Type B pancreatic cell (in vitro differentiated cells): Measurements from ENCODE around the gene ATP2B2. TPM values are rescaled to one million over a fixed set of nuclear protein-coding genes. Genes with fewer than 3 reads are reported as not detected.

Source experiments
- DNase-seq: peaks from one replicate; pipeline ENCODE4 v3.0.0; 2021; ENCODE audit warnings: mixed read lengths; ENCODE audit not compliant: unreplicated experiment; ENCODE audit errors: extremely low spot score
- H3K27ac Mint-ChIP-seq: 2 replicates; pipeline ENCODE4 v1.8.0; 2021; ENCODE audit warnings: mild to moderate bottlenecking, mixed read lengths
- H3K27me3 Mint-ChIP-seq: 2 replicates; pipeline ENCODE4 v1.8.0; 2021; ENCODE audit warnings: mixed read lengths
- H3K36me3 Mint-ChIP-seq: 2 replicates; pipeline ENCODE4 v1.8.0; 2021; ENCODE audit warnings: mixed read lengths
- H3K4me1 Mint-ChIP-seq: one replicate; pipeline ENCODE4 v1.8.0; 2021; ENCODE audit warnings: mixed read lengths; ENCODE audit not compliant: unreplicated experiment
- H3K4me3 Mint-ChIP-seq: 2 replicates; pipeline ENCODE4 v1.8.0; 2021; ENCODE audit warnings: mild to moderate bottlenecking, mixed read lengths
- H3K9me3 Mint-ChIP-seq: 2 replicates; pipeline ENCODE4 v1.8.0; 2021; ENCODE audit warnings: mixed read lengths
- CTCF ChIP-seq: fragments of 200-600 bp; sonication (generic); conservative IDR thresholded peaks from 2 replicates; pipeline ENCODE4 v1.5.0; 2021; ENCODE audit warnings: antibody characterized with exemption, mild to moderate bottlenecking
- total RNA-seq: library from RNA; stranded (reverse); gene quantifications from 2 replicates; pipeline ENCODE4 v1.2.1, GENCODE V29; 2021; ENCODE audit warnings: low replicate concordance

The ATP2B2 gene
- total RNA-seq, 1 donor from 2014 or later = 0.31 TPM

DNA sequence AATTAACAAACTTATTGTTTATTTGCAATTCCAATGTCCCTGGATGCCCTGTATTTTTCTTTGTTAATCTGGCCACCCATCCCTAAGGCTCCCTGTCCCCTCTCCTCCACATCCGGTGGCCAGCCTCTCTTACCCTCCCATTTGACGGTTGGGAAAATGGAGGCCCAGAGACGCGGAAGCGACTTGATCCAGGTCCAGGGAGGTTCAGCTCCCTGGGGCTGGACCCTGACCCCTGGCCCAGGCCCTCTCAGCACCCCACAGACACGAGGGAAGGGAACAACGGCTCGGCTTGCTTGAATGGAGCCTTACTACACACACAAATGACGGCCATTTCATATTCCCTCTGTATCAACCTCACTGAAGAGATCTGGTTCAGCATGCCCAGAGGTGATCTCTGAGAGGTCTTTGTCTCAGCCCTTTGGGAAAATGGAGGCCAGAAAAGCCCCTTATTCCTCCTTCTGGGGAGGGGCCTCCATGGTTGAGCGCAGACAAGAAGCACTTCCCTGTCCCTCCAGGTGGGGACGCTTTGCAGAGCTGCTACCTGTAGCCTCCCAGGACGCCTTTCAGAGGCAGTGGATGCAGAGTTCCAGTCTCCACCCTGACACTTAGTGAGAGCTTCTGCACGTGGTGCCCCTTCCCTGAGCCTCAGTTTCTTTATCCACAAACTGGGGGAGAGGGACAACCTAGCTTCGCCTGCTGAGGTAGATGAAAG, 82.1 kb downstream of the ATP2B2 start:
- DNase-seq = no peak
- Mint-ChIP-seq H3K27ac (no peak overlapping the region), H3K27me3 (peaks cover 38% of the 10 kb centered on the region), H3K4me1 (no peaks in the 10 kb centered on the region), H3K4me3 (no peak overlapping the region), H3K36me3 (no peaks in the 10 kb centered on the region), H3K9me3 (no peaks in the 10 kb centered on the region)
- no peak for TF ChIP-seq CTCF

DNA sequence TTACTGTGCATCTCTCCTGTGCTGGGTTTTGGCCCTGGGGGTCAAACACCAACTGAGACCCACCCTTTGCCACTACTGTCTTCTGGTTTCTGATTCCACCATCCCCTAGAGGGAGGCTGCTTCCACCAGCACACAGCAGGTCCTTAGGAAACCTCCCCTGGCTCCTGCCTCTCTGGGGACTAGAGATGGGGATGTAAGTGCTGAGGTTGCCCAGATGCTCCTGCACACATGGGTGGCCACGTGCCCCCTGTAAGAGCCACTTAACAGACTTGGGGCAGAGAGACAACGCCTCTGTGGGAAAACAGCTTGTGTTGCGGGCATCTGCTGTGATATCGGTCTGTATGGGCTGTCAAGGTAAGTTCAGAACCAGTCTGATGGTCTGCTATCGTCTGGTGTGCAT, 83.4 kb downstream of the ATP2B2 start:
- Mint-ChIP-seq H3K4me3 (no peak overlapping the region), H3K4me1 (no peaks in the 10 kb centered on the region), H3K36me3 (no peaks in the 10 kb centered on the region), H3K27ac (no peak overlapping the region), H3K9me3 (no peaks in the 10 kb centered on the region), H3K27me3 (peaks cover 39% of the 10 kb centered on the region)
- no peak for TF ChIP-seq CTCF
- no peak for DNase-seq

GRCh38 chr3:10420745-10421475, 84.5 kb downstream of the ATP2B2 start:
- Mint-ChIP-seq H3K36me3 (no peaks in the 10 kb centered on the region), H3K27me3 (peaks cover 39% of the 10 kb centered on the region), H3K27ac (no peak overlapping the region), H3K4me3 (no peak overlapping the region), H3K9me3 (no peaks in the 10 kb centered on the region), H3K4me1 (no peaks in the 10 kb centered on the region)
- TF ChIP-seq CTCF = no peak
- DNase-seq = no peak

DNA sequence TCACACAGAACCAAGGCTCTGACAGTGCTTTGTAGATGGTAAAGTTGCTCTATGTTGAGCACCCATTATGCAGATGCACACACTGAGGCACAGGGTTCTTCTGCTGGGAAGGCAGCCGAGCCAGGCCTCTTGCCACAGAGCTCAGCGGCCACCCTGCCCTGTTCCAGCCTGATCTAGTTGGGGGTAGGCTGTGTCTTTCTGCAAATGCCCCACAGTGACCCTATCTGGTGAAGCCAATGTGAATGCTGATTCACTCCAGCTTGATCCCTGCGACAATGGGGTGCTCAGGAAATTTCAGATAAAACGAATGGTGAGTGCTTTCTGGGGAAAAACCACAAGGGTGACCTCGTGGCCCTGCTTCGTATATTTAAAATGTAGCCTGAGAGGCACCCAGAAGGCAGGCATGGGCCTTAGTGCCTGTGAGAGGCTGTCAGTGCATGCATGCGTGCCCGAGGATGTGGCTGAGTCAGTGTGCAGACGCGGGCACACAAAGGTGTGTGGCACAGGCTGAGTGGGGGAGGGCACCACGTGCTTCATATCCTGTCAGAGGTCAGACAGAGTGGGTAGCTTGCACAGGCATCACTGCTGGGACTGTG, 85.7 kb downstream of the ATP2B2 start:
- Mint-ChIP-seq H3K9me3 (no peaks in the 10 kb centered on the region), H3K4me3 (no peak overlapping the region), H3K36me3 (no peaks in the 10 kb centered on the region), H3K27me3 (peaks cover 44% of the 10 kb centered on the region), H3K4me1 (no peaks in the 10 kb centered on the region), H3K27ac (no peak overlapping the region)
- DNase-seq = no peak
- TF ChIP-seq CTCF = no peak

DNA sequence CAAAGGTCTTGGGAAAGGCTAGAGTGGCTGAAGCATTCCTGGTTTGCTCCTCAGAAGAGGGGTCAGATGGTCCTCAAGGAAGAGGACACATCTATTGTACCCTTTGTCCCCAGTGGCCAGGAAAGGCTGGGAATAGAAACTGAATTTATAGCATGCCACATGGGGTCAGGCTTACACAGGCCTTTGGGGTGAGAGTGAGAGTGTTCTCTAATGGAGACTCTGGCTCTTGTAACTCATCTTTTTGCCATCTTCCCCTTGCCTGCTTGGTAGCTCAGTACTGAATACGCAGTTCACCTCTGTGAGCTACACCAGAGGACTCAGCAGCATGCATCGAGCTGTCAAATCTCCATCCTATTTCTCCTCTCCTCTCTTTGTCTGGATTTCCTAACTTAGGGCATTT, 87.5 kb downstream of the ATP2B2 start:
- peak; percentile 43 for TF ChIP-seq CTCF
- H3K27me3 Mint-ChIP-seq = peaks cover 41% of the 10 kb centered on the region
- no peaks in the 10 kb centered on the region for H3K4me1 Mint-ChIP-seq
- H3K36me3 Mint-ChIP-seq = no peaks in the 10 kb centered on the region
- no peak for DNase-seq
- no peak overlapping the region for H3K27ac Mint-ChIP-seq
- no peaks in the 10 kb centered on the region for H3K9me3 Mint-ChIP-seq
- H3K4me3 Mint-ChIP-seq = no peak overlapping the region
